Gastroesophageal sphincter (tissue), 4 donors: Measurements from ENCODE around the gene KCNC4. TPM values are rescaled to one million over a fixed set of nuclear protein-coding genes. Genes with fewer than 3 reads are reported as not detected.

ENCODE experiments used
- ATAC-seq: fragments of 150-250 bp; one replicate; pipeline ENCODE4 v1.9.1; 2016; ENCODE audit warnings: mild to moderate bottlenecking, moderate library complexity
- H3K27ac ChIP-seq, 4 donors: fragments of 200-600 bp; sonication (generic) in 3 of 4; 1 replicate in 3 of 4; 2 replicates in 1 of 4; pipeline ENCODE4 v1.5.1; 2016 to 2019
- H3K27me3 ChIP-seq: fragments of 200-600 bp; sonication (generic); one replicate; pipeline ENCODE4 v1.5.1; 2019
- H3K36me3 ChIP-seq, 2 donors: fragments of 200-600 bp; sonication (generic); one replicate each; pipeline ENCODE4 v1.5.1; 2019; ENCODE audit warnings: control low read depth in 1 of 2
- H3K4me1 ChIP-seq, 3 donors: fragments of 200-600 bp; sonication (generic); 1 replicate in 2 of 3; 2 replicates in 1 of 3; pipeline ENCODE4 v1.5.1; 2016 to 2019; ENCODE audit warnings: control low read depth in 2 of 3
- H3K4me3 ChIP-seq, 2 donors: fragments of 200-600 bp; sonication (generic); one replicate each; pipeline ENCODE4 v1.5.1; 2019; ENCODE audit warnings: mild to moderate bottlenecking in 1 of 2, moderate library complexity in 1 of 2
- H3K9me3 ChIP-seq, 3 donors: fragments of 200-600 bp; sonication (generic); one replicate each; pipeline ENCODE4 v1.5.1; 2017 to 2019; ENCODE audit warnings: control low read depth in 2 of 3
- EP300 ChIP-seq: sonication (generic); formaldehyde crosslinking; IDR thresholded peaks from one replicate; pipeline ENCODE4 v1.6.1; 2017; ENCODE audit warnings: antibody characterized with exemption, mild to moderate bottlenecking
- POLR2A ChIP-seq, 2 donors: fragments of 450-650 bp; IDR thresholded peaks; one replicate each; pipeline ENCODE4 v1.6.1; 2017; ENCODE audit warnings: antibody characterized with exemption in 2 of 2, mild to moderate bottlenecking in 2 of 2, moderate library complexity in 1 of 2
- POLR2AphosphoS5 ChIP-seq: sonication (generic); formaldehyde crosslinking; IDR thresholded peaks from one replicate; pipeline ENCODE4 v1.6.1; 2017; ENCODE audit warnings: antibody characterized with exemption
- WGBS, 2 donors: methylation state at CpG; one replicate each; pipeline ENCODE4 v1.1.5; 2018; ENCODE audit warnings: low coverage in 1 of 2; 5-methylcytosine and 5-hydroxymethylcytosine counted together
- total RNA-seq, 4 donors: library from RNA; depleted of rRNA; stranded (reverse); fragments of >200 nt; gene quantifications; one replicate each; pipeline ENCODE4 v1.1.0, GENCODE V29; 2016
- TF ChIP-seq, protein P1 (sequence below), 4 experiments: fragments of 200-600 bp in 2 of 4; fragments of 450-650 bp in 2 of 4; sonication (generic) in 1 of 4; IDR thresholded peaks; one replicate each; pipeline ENCODE4 v1.5.1; 2017 to 2019; ENCODE audit warnings: antibody characterized with exemption in 4 of 4, mild to moderate bottlenecking in 2 of 4, moderate library complexity in 2 of 4

KCNC4 gene
- total RNA-seq, 4 donors from 2014 or later: 9.0 to 16.0 (median 13.4) TPM

- TF ChIP-seq POLR2AphosphoS5 (no peak), POLR2A (IDR thresholded peaks at IDR 0.05) (no peak), EP300 (no peak)
- TF ChIP-seq, protein P1, sequence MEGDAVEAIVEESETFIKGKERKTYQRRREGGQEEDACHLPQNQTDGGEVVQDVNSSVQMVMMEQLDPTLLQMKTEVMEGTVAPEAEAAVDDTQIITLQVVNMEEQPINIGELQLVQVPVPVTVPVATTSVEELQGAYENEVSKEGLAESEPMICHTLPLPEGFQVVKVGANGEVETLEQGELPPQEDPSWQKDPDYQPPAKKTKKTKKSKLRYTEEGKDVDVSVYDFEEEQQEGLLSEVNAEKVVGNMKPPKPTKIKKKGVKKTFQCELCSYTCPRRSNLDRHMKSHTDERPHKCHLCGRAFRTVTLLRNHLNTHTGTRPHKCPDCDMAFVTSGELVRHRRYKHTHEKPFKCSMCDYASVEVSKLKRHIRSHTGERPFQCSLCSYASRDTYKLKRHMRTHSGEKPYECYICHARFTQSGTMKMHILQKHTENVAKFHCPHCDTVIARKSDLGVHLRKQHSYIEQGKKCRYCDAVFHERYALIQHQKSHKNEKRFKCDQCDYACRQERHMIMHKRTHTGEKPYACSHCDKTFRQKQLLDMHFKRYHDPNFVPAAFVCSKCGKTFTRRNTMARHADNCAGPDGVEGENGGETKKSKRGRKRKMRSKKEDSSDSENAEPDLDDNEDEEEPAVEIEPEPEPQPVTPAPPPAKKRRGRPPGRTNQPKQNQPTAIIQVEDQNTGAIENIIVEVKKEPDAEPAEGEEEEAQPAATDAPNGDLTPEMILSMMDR (IDR thresholded peaks at IDR 0.05): no peak
- H3K9me3 ChIP-seq: no peaks in the 10 kb centered on the region
- no peak overlapping the region for H3K27ac ChIP-seq
- no peaks in the 10 kb centered on the region for H3K4me1 ChIP-seq
- ATAC-seq: no peak
- H3K4me3 ChIP-seq: no peak overlapping the region
- H3K36me3 ChIP-seq: peaks cover 0 to 73% of the 10 kb centered on the region in 2 donors
- WGBS, 2 donors: 100% methylated on average over 3 of the region's 17 CpGs; no CpG with 5 or more reads in 1 of the 2 donors
- H3K27me3 ChIP-seq: no peaks in the 10 kb centered on the region
These were observed 13.5 kb downstream of the KCNC4 start for GRCh38 chr1:110223581-110223980.

DNA sequence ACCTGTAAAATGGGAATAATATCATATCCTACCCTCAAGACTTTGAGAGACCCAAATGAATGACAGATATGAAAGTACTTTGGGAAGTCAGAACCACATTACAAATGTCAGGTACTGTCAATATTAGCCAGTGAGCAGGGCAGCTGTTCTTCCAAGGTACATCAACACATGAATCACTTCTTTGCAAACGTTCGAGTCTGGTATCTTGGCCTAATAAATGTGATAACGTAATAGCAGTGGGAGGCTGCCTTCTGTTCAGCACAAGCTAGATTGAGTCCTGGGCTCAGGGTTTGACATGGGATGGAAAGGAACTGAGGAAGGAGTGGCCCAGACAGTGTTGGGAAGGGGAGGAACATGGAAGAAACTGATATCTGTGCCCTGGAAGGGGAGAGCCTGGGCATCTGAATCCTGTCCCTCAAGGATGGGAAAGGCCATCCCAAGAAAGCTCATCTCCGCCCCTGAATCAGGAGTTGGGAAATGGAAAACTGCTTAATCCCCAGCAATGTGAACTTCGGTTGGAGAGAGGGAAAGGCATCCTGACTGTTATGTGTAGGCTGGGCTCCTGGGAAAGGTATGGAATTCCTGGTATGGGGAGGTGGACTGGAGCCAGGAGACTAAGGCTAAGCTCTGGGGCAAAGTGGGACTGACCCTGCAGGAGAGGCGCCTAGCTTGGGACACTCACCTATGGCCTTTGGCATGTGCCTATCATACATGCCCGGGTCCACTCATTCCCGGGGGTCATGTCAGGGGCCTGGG, 14.3 kb downstream of the KCNC4 start:
- H3K36me3 ChIP-seq: peaks cover 0 to 81% of the 10 kb centered on the region in 2 donors
- TF ChIP-seq POLR2AphosphoS5: no peak
- TF ChIP-seq POLR2A (IDR thresholded peaks at IDR 0.05): no peak
- no peak for TF ChIP-seq EP300
- TF ChIP-seq, protein P1 (IDR thresholded peaks at IDR 0.05): no peak
- H3K4me3 ChIP-seq: no peak overlapping the region
- no peaks in the 10 kb centered on the region for H3K4me1 ChIP-seq
- WGBS, 2 donors: 82 to 87% methylated on average over 3 to 5 of the region's 8 CpGs
- no peak for ATAC-seq
- H3K27me3 ChIP-seq: no peaks in the 10 kb centered on the region
- H3K27ac ChIP-seq: no peak overlapping the region
- no peaks in the 10 kb centered on the region for H3K9me3 ChIP-seq

DNA sequence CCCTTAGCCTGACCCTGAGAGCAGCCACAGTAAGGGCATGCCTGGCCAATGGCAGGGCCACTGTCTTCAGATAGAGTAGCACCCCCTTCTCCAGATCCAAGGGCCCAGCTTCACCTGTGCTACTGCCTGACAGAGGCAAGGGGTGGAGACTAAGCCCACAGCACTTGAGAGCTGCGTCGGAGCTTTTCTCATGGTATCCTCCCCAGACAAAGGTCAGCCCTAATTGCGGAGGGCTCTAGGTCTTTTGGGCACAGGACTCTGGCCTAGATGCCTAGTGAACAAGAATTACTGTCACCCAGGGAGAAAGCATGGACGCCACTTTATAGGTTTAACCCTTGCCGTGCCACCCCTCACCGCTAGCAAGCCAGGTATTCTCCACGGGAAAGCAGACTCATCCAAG, 15.1 kb downstream of the KCNC4 start:
- Histone ChIP-seq H3K27ac (no peak overlapping the region), H3K36me3 (peaks cover 0 to 89% of the 10 kb centered on the region in 2 donors), H3K27me3 (no peaks in the 10 kb centered on the region), H3K9me3 (no peaks in the 10 kb centered on the region), H3K4me1 (no peaks in the 10 kb centered on the region), H3K4me3 (no peak overlapping the region)
- ATAC-seq: no peak
- WGBS, 2 donors: 20% methylated on average over 1 of the region's 7 CpGs; no CpG with 5 or more reads in 1 of the 2 donors
- TF ChIP-seq, protein P1 (IDR thresholded peaks at IDR 0.05): no peak
- TF ChIP-seq POLR2A (IDR thresholded peaks at IDR 0.05) (no peak), POLR2AphosphoS5 (no peak), EP300 (no peak)

GRCh38 chr1:110225756-110226404, 15.8 kb downstream of the KCNC4 start:
- no peaks in the 10 kb centered on the region for H3K27me3 ChIP-seq
- H3K9me3 ChIP-seq: no peaks in the 10 kb centered on the region
- H3K4me1 ChIP-seq: no peaks in the 10 kb centered on the region
- H3K36me3 ChIP-seq: peaks cover 0 to 96% of the 10 kb centered on the region in 2 donors
- ATAC-seq: no peak
- H3K27ac ChIP-seq: no peak overlapping the region
- 80% methylated on average over 3 of the region's 18 CpGs; no CpG with 5 or more reads in 1 of the 2 donors for WGBS, 2 donors
- TF ChIP-seq POLR2A (IDR thresholded peaks at IDR 0.05) (no peak), EP300 (no peak), POLR2AphosphoS5 (no peak)
- TF ChIP-seq, protein P1 (IDR thresholded peaks at IDR 0.05): no peak
- H3K4me3 ChIP-seq: no peak overlapping the region
